Glutamatergic neuron (in vitro differentiated cells): Measurements from ENCODE around the gene C22orf39. TPM values are rescaled to one million over a fixed set of nuclear protein-coding genes. Genes with fewer than 3 reads are reported as not detected.
A peak's percentile ranks its signal among the peaks of the same experiment; 100 is the strongest.

Source experiments
- DNase-seq: peaks from one replicate; pipeline ENCODE4 v3.0.0; 2022
- H3K27ac Mint-ChIP-seq: one replicate; pipeline ENCODE4 v1.8.0; 2020; ENCODE audit warnings: mild to moderate bottlenecking, mixed read lengths, inconsistent platforms; ENCODE audit not compliant: unreplicated experiment
- H3K27me3 Mint-ChIP-seq: one replicate; pipeline ENCODE4 v1.8.0; 2020; ENCODE audit warnings: mild to moderate bottlenecking, moderate library complexity, mixed read lengths, inconsistent platforms; ENCODE audit not compliant: unreplicated experiment
- H3K36me3 Mint-ChIP-seq: one replicate; pipeline ENCODE4 v1.8.0; 2020; ENCODE audit warnings: mild to moderate bottlenecking, mixed read lengths, inconsistent platforms; ENCODE audit not compliant: unreplicated experiment
- H3K4me1 Mint-ChIP-seq: one replicate; pipeline ENCODE4 v1.8.0; 2020; ENCODE audit warnings: mild to moderate bottlenecking, low read depth, mixed read lengths, inconsistent platforms; ENCODE audit not compliant: unreplicated experiment
- H3K4me3 Mint-ChIP-seq: one replicate; pipeline ENCODE4 v1.8.0; 2020; ENCODE audit warnings: mild to moderate bottlenecking, mixed read lengths, inconsistent platforms; ENCODE audit not compliant: unreplicated experiment
- H3K9me3 Mint-ChIP-seq: one replicate; pipeline ENCODE4 v1.8.0; 2020; ENCODE audit warnings: mild to moderate bottlenecking, moderate library complexity, mixed read lengths, inconsistent platforms; ENCODE audit not compliant: unreplicated experiment
- long read RNA-seq: library from polyadenylated mRNA; unstranded; transcript quantifications from one replicate; pipeline ENCODE4 v2.0.0, GENCODE V29; 2020; ENCODE audit not compliant: unreplicated experiment
- total RNA-seq: library from RNA; stranded (reverse); fragmentation: NEBNext Ultra II Directional; extraction: Animal tissue kit (Norgen Biotek cat#: 25700); gene quantifications from one replicate; pipeline ENCODE4 v1.2.1, GENCODE V29; 2021; ENCODE audit not compliant: unreplicated experiment
- TF ChIP-seq, protein P1 (sequence below): fragments of 200-600 bp; sonication (generic); IDR thresholded peaks from one replicate; pipeline ENCODE4 v1.5.0; 2021; ENCODE audit not compliant: partially characterized antibody, unreplicated experiment

The C22orf39 gene, protein sequence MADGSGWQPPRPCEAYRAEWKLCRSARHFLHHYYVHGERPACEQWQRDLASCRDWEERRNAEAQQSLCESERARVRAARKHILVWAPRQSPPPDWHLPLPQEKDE
- total RNA-seq: 47.7 TPM
- long read RNA-seq, transcript C22orf39-202 (3 exons, 3,350 nt): major isoform, 12 of 33 reads
- long read RNA-seq, transcript C22orf39-203 (3 exons, 1,005 nt): minor isoform, 10 of 33 reads
- long read RNA-seq, partial matches to known transcripts: 4 of 33 reads
- long read RNA-seq, other reads (novel, unspliced or antisense): 7 of 33 reads

DNA sequence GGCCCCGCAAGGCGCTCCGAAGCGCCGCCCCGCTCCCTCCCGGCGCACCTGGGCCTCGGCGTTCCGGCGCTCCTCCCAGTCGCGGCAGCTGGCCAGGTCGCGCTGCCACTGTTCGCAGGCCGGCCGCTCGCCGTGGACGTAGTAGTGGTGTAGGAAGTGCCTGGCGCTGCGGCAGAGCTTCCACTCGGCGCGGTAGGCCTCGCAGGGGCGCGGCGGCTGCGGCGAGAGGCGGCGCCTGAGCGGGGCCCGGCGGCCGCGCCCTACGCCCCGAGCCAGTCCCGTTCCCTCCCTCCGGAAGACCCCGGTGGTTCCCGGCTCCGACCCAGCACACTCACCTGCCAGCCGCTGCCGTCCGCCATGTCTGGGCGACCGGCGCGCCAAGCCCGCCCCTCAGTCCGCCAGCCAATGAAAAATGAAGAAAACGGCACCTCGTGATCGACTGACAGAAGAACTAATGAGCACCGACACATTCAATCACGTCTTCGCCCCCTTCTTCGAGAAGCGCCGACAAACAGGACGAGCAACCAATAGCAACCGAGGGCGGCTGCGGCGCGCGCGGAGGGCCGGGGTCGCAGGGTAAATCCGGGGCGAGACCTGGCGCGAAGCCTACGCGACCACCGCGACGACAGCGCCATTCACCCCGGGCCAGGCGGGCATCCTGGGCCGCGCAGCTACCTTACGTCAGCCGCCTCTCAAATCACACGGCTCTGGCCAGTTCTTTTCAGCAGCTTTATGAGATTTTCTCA is at the start of gene C22orf39:
TSS of gene C22orf39 (minus strand) at position 382 of the 746 bp plus-strand sequence. CDS start at position 359, 23 bp downstream.
- Mint-ChIP-seq H3K27me3 (peaks cover 11% of the 10 kb centered on the region), H3K27ac (peak within 1 kb of the TSS; percentile 100), H3K4me1 (peaks cover 28% of the 10 kb centered on the region), H3K36me3 (peaks cover 4% of the 10 kb centered on the region), H3K9me3 (peaks cover 8% of the 10 kb centered on the region), H3K4me3 (peak within 1 kb of the TSS; percentile 99)
- DNase-seq: peak; percentile 91
- TF ChIP-seq, protein P1, sequence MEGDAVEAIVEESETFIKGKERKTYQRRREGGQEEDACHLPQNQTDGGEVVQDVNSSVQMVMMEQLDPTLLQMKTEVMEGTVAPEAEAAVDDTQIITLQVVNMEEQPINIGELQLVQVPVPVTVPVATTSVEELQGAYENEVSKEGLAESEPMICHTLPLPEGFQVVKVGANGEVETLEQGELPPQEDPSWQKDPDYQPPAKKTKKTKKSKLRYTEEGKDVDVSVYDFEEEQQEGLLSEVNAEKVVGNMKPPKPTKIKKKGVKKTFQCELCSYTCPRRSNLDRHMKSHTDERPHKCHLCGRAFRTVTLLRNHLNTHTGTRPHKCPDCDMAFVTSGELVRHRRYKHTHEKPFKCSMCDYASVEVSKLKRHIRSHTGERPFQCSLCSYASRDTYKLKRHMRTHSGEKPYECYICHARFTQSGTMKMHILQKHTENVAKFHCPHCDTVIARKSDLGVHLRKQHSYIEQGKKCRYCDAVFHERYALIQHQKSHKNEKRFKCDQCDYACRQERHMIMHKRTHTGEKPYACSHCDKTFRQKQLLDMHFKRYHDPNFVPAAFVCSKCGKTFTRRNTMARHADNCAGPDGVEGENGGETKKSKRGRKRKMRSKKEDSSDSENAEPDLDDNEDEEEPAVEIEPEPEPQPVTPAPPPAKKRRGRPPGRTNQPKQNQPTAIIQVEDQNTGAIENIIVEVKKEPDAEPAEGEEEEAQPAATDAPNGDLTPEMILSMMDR: no peak

DNA sequence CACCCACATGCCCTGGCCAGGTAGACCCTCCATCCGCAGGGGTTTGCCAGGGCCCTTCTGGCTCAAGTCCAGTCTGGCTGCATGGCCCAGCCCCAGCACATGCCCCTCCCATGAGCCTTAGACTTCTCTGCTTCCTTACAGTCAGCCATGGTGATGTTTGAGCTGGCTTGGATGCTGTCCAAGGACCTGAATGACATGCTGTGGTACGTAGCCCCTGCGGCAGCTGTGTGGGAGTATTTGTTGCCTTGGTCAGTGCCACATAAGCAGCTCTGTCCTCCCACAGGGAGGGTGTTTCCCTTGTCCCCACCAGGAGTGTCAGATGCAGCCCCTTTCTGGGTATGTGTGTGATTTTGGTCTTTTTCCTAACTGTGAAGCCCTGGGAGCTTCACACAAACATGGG is 49.7 kb upstream of the C22orf39 start:
- H3K4me1 Mint-ChIP-seq: no peaks in the 10 kb centered on the region
- no peak overlapping the region for H3K4me3 Mint-ChIP-seq
- no peak overlapping the region for H3K27ac Mint-ChIP-seq
- no peaks in the 10 kb centered on the region for H3K36me3 Mint-ChIP-seq
- TF ChIP-seq, protein P1: no peak
- peaks cover 2% of the 10 kb centered on the region for H3K9me3 Mint-ChIP-seq
- DNase-seq: no peak
- peaks cover 6% of the 10 kb centered on the region for H3K27me3 Mint-ChIP-seq

DNA sequence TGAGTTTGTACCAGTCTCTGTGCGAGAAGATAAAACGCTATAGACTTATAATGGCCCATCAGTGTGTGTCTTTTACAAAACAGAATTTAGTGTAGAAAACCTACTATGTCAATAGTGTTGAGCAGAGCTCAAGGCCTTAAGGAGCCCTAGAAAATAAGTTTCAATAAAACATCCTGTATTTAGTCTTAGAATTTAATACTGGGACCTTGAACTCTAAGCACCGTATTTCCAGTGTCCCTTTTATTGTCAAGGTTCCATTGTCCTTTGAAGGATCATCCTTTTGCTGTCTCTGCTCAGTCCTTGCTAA is 48.8 kb upstream of the C22orf39 start:
- Mint-ChIP-seq H3K27ac (no peak overlapping the region), H3K36me3 (no peaks in the 10 kb centered on the region), H3K4me3 (no peak overlapping the region), H3K27me3 (peaks cover 6% of the 10 kb centered on the region), H3K4me1 (no peaks in the 10 kb centered on the region), H3K9me3 (peaks cover 2% of the 10 kb centered on the region)
- TF ChIP-seq, protein P1: no peak
- no peak for DNase-seq

DNA sequence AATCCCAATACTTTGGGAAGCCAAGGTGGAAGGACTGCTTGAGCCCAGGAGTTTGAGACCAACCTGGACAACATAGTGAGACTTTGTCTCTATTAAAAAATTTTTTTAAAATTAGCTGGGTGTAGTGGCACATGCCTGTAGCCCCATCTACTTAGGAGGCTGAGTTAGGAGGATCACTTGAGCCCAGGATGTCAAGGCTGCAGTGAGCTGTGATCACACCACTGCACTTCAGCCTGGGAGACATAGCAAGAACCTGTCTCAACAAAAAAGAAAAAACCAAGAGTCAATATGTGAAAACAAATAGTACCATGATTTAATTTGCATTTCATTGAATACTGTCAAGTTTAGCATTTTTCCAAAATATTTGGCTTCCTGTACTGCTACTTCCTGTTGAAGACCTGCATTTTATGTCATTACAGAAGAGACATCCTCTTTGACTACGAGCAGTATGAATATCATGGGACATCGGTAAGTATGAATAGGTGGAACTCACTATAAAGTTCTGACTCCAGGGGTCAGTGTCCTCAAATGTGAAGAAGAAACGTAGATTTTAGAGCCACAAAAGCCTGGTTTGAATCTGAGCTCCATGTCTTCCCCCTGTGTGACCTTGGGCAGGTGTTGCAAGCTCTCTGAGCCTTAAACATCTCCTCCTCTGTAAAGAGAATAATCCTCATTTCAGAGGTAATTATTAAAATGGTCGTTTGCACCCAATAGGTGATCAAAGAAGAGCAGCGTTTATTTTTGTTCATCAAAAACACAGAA is 48.2 kb upstream of the C22orf39 start:
- no peaks in the 10 kb centered on the region for H3K36me3 Mint-ChIP-seq
- TF ChIP-seq, protein P1: no peak
- peaks cover 6% of the 10 kb centered on the region for H3K27me3 Mint-ChIP-seq
- H3K27ac Mint-ChIP-seq: no peak overlapping the region
- no peak overlapping the region for H3K4me3 Mint-ChIP-seq
- no peak for DNase-seq
- no peaks in the 10 kb centered on the region for H3K4me1 Mint-ChIP-seq
- H3K9me3 Mint-ChIP-seq: peaks cover 2% of the 10 kb centered on the region
